ENCODE measurements around the gene CNTNAP5.

DNA sequence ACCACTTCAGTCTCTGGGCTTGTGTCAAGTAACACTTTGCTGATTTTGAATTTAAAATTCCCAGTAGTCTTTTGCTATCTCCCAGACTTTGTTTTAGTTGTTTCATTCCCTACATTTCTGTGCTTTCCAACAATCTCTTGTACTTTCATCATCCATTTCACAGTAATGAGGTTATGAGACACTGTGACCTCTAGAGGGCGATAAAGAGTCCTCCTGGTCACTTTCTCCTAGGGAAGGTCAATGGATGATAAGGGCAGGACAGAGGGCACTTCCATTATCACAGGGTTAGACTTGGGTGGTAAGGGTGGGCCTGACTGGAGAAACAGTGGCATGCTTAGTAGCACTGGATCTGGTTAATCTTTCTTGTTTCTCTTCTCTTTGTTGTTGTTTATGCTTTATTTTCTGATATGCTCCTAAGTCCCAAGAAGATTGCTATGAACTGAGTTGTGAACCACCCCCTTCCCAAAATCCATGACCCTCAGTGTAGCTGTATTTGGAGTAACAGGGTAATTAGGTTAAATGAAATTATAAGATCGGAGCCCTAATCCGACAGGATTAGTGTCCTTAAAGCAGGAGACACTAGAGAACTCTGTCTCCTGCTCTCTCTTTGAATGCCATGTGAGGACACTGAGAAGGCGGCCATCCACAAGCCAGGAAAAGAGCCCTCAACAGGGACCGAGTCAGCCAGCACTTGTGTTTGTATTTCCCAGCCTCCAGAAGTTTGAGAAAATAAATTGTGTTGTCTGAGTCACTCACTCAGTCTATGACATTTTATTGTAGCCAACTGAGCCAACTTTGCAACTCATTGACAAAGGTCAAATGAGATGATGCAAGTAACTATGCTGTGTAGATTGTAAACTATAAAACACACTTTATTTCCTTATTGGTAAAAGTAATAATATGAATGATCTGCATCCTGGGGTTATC, 779.2 kb downstream of the CNTNAP5 start:
- TF ChIP-seq CTCF (IDR thresholded peaks at IDR 0.05; ENCODE audit: low read depth, low read length) (peak; percentile 77), EZH2phosphoT487 (IDR thresholded peaks at IDR 0.05; ENCODE audit: low read depth) (no peak)
